ENCODE data around the gene PRICKLE3.

Gene PRICKLE3, protein sequence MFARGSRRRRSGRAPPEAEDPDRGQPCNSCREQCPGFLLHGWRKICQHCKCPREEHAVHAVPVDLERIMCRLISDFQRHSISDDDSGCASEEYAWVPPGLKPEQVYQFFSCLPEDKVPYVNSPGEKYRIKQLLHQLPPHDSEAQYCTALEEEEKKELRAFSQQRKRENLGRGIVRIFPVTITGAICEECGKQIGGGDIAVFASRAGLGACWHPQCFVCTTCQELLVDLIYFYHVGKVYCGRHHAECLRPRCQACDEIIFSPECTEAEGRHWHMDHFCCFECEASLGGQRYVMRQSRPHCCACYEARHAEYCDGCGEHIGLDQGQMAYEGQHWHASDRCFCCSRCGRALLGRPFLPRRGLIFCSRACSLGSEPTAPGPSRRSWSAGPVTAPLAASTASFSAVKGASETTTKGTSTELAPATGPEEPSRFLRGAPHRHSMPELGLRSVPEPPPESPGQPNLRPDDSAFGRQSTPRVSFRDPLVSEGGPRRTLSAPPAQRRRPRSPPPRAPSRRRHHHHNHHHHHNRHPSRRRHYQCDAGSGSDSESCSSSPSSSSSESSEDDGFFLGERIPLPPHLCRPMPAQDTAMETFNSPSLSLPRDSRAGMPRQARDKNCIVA

DNA sequence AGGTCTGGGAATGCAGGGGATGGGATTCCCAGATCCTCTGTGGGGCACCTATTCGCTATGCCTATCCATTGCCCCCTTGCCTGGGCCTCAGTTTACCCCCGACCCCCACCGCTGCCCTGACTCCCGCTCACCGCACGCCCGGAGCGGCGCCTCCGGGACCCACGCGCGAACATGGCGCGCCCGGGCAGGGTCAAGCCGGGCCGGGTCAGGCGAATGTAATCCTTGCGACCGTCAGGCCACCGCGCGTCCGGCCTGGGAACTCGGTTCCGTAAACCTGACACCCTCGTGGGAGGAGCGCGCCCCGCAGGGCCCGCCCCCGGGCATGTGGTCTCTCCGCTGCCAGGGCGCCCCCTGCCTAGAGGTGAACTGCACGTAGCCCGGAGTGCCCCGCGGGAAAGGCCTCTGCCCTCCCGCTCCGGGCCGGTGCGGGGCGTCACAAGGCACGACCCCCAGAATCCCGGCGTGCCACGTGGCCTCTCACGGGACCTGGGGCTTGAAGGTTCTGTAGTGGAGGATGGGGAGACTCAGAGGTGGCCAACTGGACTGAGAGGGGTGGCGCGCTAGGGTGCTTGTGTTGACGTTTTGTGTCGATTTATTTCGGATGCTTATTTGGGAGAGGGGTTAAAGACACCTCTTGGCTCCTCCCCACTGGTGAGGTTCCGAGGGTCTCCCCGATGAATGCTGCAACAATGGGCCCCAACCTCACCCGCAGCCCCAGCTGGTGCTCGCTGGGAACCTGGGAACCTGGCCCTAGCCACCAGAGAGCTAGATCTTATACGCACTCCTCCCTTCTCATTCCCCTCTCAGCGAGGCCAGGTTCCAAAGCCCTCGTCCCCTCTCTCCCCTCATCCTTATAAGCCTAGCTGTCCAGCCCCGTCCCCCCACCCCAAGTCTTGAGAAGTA, at the start of gene PRICKLE3:
Gene PRICKLE3, minus strand, starts transcription at position 249 of the 903 bp plus-strand sequence. Its CDS starts 76 bp downstream, at position 173.
- no peak for DNase-seq (ENCODE audit: low read depth)

DNA sequence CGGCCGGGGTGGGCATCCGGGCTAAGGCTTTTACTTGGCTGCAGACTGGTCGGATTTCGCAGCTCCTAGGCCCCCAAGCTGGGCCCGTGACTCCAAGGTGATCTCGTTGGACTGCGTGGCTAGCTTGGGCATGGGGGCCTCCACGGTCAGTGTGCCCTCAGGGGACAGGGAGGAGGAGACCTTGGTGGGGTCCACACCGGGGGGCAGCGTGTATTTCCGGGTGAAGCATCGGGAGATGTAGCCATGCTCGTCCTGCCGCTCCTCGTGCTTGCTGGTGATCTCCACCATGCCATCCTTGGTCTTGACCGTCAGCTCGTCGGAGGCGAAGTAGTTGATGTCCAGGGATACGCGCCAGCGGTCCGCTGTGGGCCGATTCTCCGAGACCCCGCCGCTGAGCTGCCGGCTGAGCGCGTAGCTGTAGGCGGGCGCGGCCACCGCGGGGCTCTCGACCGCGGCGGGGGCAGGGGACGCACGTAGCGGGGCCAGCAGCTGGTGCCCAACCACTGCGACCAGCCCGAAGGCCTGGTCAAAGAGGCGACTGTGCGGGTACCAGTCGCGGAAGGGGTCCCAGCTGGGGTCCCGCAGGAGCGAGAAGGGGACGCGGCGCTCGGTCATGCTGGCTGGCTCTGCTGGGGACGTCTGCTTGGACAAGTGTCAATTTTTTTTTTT, 47.8 kb upstream of the PRICKLE3 start:
- DNase-seq (ENCODE audit: low read depth) = no peak

DNA sequence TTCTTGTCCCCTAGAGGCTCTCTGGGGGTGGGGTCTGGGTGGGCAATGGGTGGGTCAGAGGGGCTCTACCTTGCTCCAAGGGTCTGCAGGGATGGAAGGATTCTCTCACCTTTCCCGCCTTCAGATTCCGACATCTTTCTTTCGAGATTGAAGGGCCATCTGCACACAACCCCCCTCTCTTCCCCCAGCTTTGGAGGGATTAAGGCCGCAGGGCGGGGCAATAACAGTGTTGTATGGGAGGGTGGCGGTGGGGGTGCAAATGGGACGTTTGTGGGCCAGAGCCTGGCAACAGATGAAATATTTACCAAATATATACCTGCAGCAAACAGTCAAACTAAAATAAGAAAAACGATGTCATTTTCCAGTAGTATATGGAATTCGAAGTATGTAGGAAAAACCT, 47.0 kb upstream of the PRICKLE3 start, which contains the start of gene CACNA1F:
Gene CACNA1F, minus strand, starts transcription at position 165 of the 400 bp plus-strand sequence. Its CDS starts 31 bp downstream, at position 134.
- no peak for DNase-seq (ENCODE audit: low read depth)

DNA sequence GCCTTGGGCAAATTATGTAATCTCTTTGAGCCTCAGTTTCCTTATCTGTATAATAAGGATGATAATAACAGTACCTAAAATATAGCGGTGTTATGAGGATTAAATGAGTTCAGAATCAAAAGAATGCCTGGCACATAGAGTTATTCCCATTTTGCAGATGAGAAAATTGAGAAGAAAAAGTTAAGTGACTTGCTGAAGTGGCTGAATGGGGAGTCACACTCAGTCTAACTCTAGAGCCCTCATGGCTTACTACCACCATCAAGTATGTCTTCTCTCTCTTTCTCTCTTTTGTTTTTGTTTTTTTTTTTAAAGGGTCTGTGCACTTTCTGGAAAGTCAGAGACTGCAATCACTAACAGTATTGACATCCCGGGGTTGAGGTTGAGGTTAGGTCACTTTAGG, 46.4 kb upstream of the PRICKLE3 start:
- no peak for DNase-seq (ENCODE audit: low read depth)

DNA sequence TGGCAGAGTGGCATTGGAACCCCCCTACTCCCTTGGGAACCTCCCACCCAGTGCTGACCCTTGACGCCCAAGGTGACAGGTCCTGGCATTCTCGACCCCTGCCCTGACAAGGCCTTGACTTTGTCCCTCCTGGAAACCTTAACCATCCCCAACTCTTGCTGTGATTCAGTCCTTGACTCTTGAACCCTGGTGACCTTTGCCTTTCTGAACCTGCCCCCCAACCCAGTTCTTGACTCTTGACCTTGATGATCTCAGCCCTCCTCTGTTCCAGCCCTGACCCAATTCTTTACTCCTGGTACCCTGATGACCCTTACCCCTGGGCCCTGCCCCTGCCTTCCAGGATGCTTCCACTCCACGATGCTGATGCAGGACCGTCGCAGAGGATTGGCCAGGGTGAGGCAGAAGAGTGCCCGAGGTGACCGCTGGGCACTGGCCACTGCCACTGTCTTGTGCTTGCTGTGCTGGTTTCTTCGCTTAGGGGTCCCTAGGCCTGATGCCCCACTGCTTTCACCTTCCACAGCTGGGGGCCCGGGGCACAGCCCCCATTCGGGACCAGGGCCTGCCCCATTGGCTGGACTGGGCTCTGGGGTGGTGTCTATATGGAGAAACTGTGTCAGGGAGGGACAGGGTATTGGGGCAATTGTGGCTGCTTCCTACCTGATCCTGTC, 45.3 kb upstream of the PRICKLE3 start:
- no peak for DNase-seq (ENCODE audit: low read depth)

DNA sequence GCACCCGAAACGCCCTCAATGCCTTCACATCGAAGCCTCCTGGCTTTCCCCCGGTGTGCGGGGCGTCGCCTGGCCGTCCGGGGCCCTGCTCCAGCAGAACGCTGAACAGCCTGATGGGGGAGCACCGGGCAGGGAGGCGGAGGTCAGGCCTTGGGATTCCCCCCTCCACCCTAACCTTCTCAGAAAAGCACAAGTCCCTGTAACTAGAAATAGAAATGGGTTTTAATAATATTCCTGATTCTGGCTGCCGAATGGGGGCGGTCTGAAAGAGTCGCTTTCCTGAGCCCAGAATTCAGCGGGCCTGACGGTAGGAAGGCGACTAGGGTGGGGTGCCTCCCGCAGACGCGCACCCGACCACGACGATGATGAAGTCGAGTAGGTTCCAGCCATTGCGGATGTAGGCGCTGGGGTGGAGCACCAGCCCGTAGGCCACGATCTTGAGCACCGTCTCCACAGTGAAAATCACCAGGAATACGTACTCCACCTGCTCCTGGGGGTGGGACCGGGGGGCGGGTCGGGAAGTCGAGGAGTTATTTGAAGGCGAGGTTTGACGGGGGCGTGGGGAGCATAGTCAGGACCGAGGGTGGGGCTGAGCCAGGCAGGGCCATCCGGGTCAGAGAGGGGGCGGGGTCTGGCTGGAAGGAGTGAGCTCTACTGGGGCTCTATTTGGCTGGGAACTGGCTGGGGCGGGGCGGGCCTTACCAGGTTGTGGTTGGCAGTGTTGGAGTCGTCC, 44.5 kb upstream of the PRICKLE3 start:
- DNase-seq (ENCODE audit: low read depth) = no peak

DNA sequence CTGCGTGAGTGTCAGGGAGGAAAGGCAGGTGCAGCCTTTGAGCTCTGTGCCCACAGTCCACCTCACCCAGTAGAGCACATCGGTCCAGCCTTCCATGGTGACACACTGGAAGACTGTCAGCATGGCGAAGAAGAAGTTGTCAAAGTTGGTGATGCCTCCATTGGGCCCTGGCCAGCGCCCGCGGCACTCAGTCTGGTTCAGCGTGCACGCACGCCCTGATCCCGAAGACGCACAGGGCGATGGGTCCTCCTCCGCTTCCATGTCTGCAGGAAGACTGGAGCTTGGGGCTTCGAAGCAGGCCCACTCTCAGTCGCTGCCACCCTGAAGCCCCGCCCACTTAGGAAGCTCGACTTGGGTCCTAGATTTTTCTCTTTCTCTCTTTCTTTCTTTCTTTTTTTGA, 42.0 kb upstream of the PRICKLE3 start:
- DNase-seq (ENCODE audit: low read depth) = no peak

DNA sequence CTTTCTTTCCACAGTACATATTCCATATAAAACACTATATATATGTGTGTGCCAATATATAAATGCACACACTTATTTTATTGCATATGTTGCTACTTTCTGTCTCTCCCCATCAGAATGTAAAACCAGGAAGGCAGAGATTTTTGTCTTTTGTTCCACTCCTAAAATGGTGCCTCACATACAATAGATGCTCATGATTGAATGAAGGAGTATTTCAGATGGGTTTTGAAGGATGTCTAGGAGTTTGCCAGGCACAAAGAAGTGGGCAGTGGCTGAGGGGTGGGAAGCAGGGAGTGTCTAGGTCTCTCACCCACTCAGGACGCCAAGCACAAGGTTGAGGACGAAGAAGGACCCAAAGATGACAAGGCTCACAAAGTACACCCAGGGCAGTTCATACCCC, 41.6 kb upstream of the PRICKLE3 start:
- DNase-seq (ENCODE audit: low read depth) = no peak

DNA sequence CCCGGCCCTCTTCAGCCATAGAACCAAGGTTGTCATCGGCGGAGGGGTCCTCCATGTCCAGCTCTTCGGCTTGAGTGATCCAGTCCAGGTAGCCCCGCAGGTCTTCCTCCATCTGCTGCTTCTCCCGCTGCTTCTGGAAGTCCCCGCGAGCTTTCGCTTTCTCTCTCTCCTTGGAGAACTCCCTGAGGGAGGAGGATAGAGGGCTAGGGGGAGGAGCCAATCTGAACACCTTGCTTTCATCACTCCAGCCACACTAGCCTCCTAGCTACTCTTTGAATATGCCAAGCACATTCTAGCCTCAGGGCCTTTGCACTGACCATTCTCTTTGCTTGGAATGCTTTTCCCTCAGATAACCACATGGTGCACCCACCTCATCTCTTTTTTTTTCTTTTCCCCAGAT, 40.8 kb upstream of the PRICKLE3 start:
- DNase-seq (ENCODE audit: low read depth) = no peak

DNA sequence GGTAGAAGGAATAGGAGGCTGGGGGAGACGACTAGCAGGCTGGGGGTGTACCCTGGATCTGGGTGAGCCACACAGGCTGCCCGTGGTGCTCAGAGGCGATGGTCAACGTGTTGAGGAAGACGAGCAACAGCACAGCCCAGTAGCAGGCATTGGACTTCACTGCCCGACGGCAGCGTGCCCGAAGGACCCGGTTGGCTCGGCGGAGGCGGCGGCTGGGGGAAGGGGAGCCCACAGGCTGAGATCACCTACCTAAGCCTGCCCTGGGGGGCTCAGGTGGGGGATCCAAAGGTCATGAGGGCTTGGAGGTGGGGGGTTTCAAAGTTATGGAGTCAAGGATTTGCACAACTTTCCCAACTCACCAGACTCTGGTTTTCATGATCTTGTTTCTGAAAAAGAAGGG, 39.7 kb upstream of the PRICKLE3 start:
- DNase-seq (ENCODE audit: low read depth) = no peak

DNA sequence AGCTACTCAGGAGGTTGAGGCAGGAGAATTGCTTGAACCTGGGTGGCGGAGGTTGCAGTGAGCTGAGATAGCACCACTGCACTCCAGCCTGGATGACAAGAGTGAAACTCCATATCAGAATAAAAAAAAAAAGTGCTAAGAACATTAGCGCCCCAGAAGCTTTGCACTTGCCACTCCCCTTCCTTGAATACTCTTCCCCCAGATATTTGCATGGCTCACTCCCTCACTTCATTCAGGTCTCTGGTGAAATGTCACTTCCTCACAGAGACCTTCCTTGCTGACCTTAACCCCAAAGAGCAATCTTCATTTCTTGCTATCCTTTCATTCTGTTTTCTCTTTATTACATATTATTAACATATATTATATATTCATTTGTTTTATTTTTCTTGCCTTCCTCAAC, 35.7 kb upstream of the PRICKLE3 start:
- no peak for DNase-seq (ENCODE audit: low read depth)

DNA sequence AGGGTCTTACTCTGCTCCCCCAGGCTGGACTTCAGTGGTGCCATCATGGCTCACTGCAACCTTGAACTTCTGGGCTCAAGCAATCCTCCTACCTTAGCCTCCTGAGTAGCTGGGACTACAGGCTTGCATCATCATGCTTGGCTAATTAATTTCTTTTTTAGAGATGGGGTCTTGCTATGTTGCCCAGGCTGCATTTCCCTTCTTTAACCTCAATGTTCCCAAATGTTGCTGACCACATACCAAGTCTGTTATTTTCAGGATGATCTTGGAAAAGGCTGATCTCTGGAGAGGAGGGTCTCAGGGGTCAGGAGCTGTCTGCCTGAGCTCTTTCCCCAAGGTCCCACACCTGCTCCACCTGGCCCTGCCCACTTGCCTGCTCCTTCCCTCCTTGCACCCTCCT, 33.9 kb upstream of the PRICKLE3 start:
- no peak for DNase-seq (ENCODE audit: low read depth)

DNA sequence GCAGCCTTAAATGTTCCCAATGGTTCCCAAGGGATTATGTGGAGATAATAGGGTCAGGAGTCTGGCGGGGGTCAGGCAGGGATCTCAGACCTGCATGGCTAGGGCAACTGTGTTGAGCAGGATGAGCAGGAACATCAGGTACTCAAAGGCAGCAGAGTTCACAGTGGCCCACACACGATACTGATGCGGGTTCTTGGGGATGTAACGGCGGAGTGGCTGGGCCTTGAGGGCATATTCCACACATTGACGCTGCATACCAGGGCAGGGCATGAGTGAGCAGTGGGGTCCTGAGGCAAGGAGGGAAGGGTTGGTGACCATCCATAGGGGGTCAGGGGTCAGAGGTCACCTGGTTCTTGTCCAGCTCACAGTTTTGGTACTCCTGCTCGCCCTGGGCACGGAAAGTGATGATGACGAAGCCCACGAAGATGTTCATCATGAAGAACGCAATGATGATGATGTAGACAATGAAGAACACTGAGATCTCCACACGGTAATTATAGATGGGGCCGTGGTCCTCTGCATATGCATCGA, 28.9 kb upstream of the PRICKLE3 start:
- no peak for DNase-seq (ENCODE audit: low read depth)

DNA sequence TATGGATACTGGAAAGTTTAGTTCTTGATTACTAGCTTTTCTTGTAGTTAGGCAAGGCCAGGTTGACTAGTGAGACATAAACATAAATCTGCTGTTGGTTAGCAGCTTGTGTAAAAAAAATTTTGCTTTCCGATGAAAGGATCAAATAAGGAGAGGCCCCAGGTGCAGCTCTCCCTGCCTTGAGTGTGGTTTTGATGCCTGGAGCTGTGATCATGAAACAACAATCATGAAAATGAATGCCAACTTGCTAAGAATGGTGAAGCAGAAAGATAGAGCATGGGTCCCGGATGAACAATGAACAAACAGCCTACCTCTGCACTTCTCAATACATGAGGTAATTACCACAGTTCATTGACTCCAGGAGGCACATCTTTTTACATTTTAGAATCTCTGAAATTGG, 28.2 kb upstream of the PRICKLE3 start:
- no peak for DNase-seq (ENCODE audit: low read depth)

DNA sequence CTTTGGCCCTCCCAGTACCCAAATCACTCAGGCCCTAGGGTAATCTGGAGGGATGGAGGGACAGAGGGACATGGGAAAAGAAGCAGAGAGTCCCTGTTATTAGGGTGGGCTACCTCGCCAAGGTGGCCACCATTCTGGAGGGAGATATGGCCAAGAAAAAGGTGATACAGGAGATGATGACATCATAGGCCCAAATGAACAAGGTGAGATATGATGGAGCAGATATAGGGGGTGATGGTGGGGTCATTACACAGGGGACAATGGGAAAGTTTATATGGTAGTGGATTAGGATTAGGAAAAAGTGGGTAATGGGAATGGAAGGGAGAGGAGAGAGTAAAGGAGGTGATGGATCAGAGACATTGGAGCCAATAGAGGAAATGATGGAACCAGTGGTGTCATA, 26.7 kb upstream of the PRICKLE3 start:
- no peak for DNase-seq (ENCODE audit: low read depth)

DNA sequence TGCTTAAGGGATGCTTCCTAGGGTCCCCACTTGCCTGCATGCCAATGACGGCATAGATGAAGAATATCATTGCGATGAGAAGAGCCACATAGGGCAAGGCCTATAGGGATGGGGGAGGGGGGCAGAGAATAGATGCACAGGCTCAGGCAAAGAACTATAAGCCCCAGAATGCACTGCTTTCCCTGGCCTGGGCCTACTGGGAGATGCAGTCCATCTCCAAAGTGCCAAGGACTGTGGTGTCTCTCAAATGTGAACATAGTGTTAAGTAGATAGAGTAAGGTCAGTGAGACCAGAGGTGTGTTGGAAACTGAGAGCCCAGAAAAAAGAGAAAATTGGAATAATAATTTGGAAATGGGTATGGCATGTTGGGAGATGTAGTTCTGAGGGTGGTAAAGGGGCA, 26.0 kb upstream of the PRICKLE3 start:
- DNase-seq (ENCODE audit: low read depth) = no peak

DNA sequence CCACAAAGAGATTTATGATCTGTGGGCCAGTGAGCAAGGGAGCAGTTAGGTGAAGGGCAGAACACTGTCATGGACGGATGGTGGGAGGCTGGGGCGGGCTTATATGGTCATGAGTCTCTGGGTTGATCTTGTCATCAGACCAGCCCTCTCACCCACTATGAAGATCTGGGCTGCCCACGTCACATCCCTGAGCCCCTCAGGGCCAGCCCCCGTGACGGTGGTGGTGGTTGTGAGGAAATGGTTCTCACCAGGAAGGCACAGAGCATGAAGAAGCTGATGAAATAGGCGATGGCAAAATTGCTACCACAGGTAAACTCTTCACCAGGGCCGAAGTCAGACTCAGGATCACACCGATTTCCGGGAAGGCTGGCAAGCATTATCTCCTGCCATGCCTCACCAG, 24.9 kb upstream of the PRICKLE3 start:
- DNase-seq (ENCODE audit: low read depth) = no peak

DNA sequence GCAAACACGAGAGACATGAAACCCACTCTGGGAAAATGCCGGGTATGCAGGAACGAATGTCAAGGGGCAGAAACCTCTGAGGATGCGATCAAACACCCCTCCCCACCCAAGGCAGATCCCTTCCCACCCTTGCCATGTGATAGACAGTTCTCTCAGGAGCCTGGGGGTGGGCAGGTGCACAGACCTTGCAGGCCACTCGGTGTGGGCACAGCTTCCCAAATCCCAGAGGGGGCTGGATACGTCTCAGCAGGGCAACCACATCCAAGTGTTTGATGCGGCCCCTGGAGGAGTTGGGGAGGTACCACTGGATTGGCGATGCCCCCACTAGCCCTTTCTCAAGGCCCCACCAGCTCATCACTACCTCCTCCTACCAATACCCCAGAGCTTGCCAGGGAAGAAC, 24.2 kb upstream of the PRICKLE3 start:
- DNase-seq (ENCODE audit: low read depth) = no peak

DNA sequence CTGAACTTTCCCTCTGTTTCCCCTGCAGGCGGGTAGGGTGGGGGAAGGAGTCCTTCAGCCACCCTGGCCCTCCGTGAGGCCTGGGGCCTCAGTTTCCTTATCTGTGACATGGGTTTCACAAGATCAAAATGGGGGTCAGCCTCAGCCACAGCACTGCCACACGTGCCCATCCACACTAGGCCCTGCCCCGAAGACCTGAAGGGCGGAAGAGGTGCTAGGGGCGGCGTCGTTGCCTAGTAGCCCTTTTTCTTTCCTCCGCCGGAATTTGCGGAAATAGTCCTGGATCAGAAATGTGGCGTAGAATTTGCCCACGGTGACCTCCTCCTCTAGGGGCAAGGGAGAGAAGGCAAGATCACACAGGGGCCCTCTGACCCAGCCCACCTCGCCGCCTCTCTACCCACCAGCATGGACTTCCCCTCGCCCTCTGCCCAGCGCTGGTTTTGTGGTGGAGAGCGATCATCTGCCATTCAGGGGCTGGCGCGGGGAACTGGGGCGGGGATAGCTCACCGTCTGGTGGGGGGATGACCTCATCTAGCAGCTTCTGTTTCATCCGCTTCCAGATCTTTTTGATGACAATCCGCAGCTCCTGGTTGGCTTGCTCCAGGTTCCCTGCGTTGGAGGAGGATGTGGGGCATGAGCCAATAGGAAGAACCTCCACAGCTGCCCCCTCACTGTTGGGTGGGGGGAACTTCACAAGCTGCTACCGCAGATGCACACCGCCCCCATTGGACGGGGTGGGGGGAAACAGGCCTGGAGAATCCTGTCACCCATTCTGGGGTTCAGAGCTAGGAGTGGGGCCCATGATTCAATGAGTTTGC, 23.5 kb upstream of the PRICKLE3 start:
- DNase-seq (ENCODE audit: low read depth) = no peak

DNA sequence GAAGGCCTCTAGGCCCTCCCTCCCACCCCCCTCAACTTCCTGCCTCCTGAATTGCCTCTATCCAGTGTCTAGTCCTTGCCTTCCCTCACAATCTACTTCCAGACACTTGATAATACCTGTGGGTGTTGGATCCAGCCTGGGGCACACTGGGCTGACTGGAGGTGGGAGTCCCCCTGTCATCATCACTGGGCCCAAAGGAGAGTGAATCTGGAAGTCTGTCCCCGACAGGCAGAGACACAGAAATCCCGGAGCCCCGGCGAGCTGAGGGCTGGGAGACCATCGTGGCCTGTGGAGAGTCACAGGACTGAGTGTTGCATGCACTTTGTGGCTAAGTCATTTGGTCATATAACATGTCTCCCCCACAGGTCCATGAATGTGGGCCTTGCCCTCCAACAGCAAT, 22.2 kb upstream of the PRICKLE3 start:
- no peak for DNase-seq (ENCODE audit: low read depth)

Data from HS-5 (cell line).